ENCODE results near the gene CARMIL1. TPM values are rescaled to one million over a fixed set of nuclear protein-coding genes. Genes with fewer than 3 reads are reported as not detected.

Gene CARMIL1
- total RNA-seq, 1 donor from 2014 or later = 37.6 TPM

DNA sequence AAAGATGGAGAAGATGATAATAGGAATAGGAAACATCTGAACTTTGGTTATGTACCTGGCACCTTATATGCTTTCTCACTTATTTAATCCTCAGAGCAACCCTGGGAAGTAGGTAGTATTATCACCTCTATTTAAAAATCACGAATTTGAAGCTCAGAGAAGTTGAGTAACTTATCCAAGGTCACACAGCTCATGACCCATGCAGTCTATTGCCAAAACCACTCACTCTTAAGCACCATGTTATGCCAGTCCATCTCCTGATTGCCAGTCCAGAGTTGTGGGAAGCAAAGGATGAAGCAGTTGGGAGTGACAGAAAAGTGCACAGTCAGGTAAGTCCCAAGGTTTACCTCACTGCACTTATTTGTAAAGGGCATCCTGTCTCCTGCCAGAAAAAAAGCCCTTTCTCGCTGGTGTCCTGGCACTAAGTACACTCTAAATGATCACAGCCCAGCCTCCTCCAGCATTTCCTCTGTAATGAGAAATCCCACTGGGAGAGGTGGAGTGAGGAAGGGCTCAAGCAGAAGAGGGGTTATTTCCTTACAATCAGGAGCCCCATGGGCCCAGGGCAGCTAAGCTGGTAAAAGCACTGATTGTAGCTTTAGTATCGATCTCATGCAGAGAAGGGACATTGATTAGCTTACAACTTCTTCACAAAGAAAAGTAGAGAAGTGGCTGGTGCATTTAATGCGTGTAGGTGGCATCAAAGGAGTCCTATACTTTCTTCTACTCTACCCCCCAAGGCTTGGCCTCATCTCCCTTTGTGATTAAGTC lies 351.5 kb downstream of the CARMIL1 start:
- TF ChIP-seq, protein P1, sequence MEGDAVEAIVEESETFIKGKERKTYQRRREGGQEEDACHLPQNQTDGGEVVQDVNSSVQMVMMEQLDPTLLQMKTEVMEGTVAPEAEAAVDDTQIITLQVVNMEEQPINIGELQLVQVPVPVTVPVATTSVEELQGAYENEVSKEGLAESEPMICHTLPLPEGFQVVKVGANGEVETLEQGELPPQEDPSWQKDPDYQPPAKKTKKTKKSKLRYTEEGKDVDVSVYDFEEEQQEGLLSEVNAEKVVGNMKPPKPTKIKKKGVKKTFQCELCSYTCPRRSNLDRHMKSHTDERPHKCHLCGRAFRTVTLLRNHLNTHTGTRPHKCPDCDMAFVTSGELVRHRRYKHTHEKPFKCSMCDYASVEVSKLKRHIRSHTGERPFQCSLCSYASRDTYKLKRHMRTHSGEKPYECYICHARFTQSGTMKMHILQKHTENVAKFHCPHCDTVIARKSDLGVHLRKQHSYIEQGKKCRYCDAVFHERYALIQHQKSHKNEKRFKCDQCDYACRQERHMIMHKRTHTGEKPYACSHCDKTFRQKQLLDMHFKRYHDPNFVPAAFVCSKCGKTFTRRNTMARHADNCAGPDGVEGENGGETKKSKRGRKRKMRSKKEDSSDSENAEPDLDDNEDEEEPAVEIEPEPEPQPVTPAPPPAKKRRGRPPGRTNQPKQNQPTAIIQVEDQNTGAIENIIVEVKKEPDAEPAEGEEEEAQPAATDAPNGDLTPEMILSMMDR (IDR thresholded peaks at IDR 0.05) = no peak
- intact Hi-C loops (cut with DNase I) = no loop called here
- Histone ChIP-seq H3K4me1 (no peaks in the 10 kb centered on the region), H3K27me3 (no peaks in the 10 kb centered on the region), H3K27ac (no peak overlapping the region), H3K4me3 (no peak overlapping the region), H3K36me3 (no peaks in the 10 kb centered on the region), H3K9me3 (no peaks in the 10 kb centered on the region)
- DNase-seq (no peak), ATAC-seq (no peak)

DNA sequence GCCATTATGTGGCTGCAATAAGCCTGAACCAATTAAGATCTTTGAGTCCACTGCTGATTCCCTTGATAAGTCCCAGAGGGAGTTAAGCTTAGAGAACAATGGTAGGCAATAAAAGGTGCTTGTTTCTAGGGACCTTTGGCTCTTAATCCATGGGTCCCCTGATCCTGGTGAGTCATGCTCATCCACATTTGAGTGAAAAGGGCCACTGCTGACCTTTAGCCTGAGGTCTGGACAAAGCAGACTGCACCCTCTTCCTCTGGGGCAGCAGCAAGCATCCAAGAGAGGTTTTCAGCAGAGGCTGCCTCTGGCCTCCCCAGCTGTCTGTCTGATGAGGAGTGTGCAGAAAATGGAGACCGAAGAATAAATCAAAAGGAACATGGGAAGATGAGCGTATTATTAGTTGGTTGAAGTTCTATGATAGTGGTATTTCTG lies 356.7 kb downstream of the CARMIL1 start:
- Histone ChIP-seq H3K4me3 (no peak overlapping the region), H3K4me1 (no peaks in the 10 kb centered on the region), H3K27me3 (no peaks in the 10 kb centered on the region), H3K27ac (no peak overlapping the region), H3K9me3 (no peaks in the 10 kb centered on the region), H3K36me3 (no peaks in the 10 kb centered on the region)
- intact Hi-C loops (cut with DNase I) = no loop called here
- TF ChIP-seq, protein P1 (IDR thresholded peaks at IDR 0.05) = no peak
- ATAC-seq = no peak
- DNase-seq = no peak

DNA sequence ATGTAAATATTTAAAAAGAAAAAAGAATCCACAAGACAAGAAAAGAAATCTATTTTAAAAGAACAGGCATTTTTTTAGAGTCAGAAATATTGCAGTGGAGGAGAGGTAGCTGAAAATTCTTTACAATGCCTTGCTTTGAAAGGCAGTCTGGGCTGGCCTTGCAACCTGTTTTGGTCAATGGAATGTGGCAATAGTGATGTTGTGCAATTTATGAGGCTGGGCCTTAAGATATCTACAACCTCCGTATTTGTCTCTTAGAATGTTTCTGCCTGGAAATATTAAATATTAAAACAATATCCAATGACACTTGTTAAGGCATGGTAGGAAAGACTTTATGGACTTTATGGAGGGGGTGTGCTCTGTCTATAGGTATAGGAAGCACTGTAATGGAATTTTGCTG lies 358.0 kb downstream of the CARMIL1 start:
- H3K36me3 ChIP-seq = no peaks in the 10 kb centered on the region
- DNase-seq = no peak
- no peak overlapping the region for H3K4me3 ChIP-seq
- H3K9me3 ChIP-seq = no peaks in the 10 kb centered on the region
- ATAC-seq = no peak
- TF ChIP-seq, protein P1 (IDR thresholded peaks at IDR 0.05) = no peak
- no peak overlapping the region for H3K27ac ChIP-seq
- H3K4me1 ChIP-seq = no peaks in the 10 kb centered on the region
- no peaks in the 10 kb centered on the region for H3K27me3 ChIP-seq
- intact Hi-C loops (cut with DNase I) = no loop called here

DNA sequence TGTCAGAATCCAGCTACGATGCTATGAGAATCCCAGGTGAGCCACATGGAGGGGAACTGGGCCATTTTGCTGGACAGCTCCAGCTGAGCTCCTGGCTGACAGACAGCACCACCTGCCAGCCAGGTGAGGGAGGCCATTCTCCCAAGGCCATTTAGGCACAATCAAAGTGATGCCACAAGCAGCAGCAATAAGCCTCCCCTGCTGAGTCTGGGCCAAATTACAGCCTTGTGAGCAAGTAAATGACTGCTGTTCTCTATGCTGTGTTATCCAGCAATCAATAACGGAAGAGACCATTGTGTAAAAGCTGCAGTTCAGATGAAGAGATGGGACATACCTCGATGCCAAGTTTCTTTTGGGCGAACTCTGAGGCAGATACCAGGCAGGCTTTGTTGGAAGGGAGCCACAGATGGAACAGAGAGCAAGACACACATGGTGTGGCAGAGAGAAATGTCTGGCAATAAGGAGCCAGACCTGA lies 358.8 kb downstream of the CARMIL1 start:
- intact Hi-C loops (cut with DNase I) = no loop called here
- no peak overlapping the region for H3K27ac ChIP-seq
- TF ChIP-seq, protein P1 (IDR thresholded peaks at IDR 0.05) = no peak
- H3K36me3 ChIP-seq = no peaks in the 10 kb centered on the region
- no peak overlapping the region for H3K4me3 ChIP-seq
- ATAC-seq = no peak
- DNase-seq = no peak
- H3K9me3 ChIP-seq = no peaks in the 10 kb centered on the region
- no peaks in the 10 kb centered on the region for H3K4me1 ChIP-seq
- no peaks in the 10 kb centered on the region for H3K27me3 ChIP-seq

DNA sequence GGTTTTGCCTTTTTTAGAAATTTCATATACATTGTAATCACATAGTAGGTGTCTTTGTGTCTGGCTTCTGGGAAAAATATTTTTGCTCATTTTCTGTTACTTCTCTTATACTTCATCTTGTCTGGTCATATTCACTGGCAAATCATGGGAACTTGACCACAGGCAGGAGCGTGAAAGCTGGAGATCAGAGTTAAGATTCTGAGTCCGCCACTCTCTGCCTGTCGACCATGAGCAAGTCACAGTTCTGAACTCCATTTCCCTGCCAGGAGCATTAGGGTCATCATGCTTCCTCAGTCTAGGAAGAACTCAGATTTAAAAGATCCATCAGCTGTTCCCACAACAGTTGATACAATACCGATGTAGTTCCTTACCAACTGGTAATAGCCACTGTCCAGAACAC lies 360.5 kb downstream of the CARMIL1 start:
- Histone ChIP-seq H3K4me3 (no peak overlapping the region), H3K36me3 (no peaks in the 10 kb centered on the region), H3K27me3 (no peaks in the 10 kb centered on the region), H3K9me3 (no peaks in the 10 kb centered on the region), H3K27ac (no peak overlapping the region), H3K4me1 (no peaks in the 10 kb centered on the region)
- intact Hi-C loops (cut with DNase I) = no loop called here
- no peak for DNase-seq
- ATAC-seq = no peak
- TF ChIP-seq, protein P1 (IDR thresholded peaks at IDR 0.05) = no peak

Measured in upper lobe of right lung (tissue), 1 donor.